H9 (cell line): ENCODE results near the gene AKR1C2. TPM values are rescaled to one million over a fixed set of nuclear protein-coding genes. Genes with fewer than 3 reads are reported as not detected.

Experiments
- DNase-seq: peaks from one replicate; pipeline ENCODE4 v3.0.0-alpha.2; 2017
- H2AFZ ChIP-seq: one replicate; pipeline ENCODE4 v1.6.1; 2013; ENCODE audit warnings: mild to moderate bottlenecking, low read length, control low read depth, moderate library complexity
- H2AK5ac ChIP-seq: 2 replicates; pipeline ENCODE4 v1.6.1; 2013; ENCODE audit warnings: low read length, control low read depth, mixed read lengths; ENCODE audit not compliant: insufficient read length
- H2BK120ac ChIP-seq: one replicate; pipeline ENCODE4 v1.6.1; 2013; ENCODE audit warnings: low read depth, mild to moderate bottlenecking, low read length, control low read depth, inconsistent platforms; ENCODE audit not compliant: poor library complexity, severe bottlenecking
- H2BK12ac ChIP-seq: 2 replicates; pipeline ENCODE4 v1.6.1; 2013; ENCODE audit warnings: low read length, control low read depth, mixed read lengths, low read depth; ENCODE audit not compliant: insufficient read length
- H2BK15ac ChIP-seq: 2 replicates; pipeline ENCODE4 v1.6.1; 2013; ENCODE audit warnings: low read depth, low read length, control low read depth
- H2BK20ac ChIP-seq: one replicate; pipeline ENCODE4 v1.6.1; 2013; ENCODE audit warnings: low read depth, mild to moderate bottlenecking, low read length, control low read depth, inconsistent platforms; ENCODE audit not compliant: poor library complexity, severe bottlenecking
- H2BK5ac ChIP-seq: 2 replicates; pipeline ENCODE4 v1.6.1; 2013; ENCODE audit warnings: low read length, control low read depth, mixed read lengths; ENCODE audit not compliant: insufficient read length
- H3K14ac ChIP-seq: 2 replicates; pipeline ENCODE4 v1.6.1; 2013; ENCODE audit warnings: low read length, control low read depth; ENCODE audit not compliant: insufficient read depth
- H3K18ac ChIP-seq: 2 replicates; pipeline ENCODE4 v1.6.1; 2013; ENCODE audit warnings: low read depth, mild to moderate bottlenecking, mixed read lengths, low read length, control low read depth; ENCODE audit not compliant: insufficient read length
- H3K23ac ChIP-seq: 2 replicates; pipeline ENCODE4 v1.6.1; 2013; ENCODE audit warnings: low read length, control low read depth, mixed read lengths, low read depth; ENCODE audit not compliant: insufficient read length
- H3K23me2 ChIP-seq: 2 replicates; pipeline ENCODE4 v1.6.1; 2013; ENCODE audit warnings: low read depth, mild to moderate bottlenecking, mixed read lengths, low read length, control low read depth; ENCODE audit not compliant: insufficient read length, poor library complexity, severe bottlenecking
- H3K27ac ChIP-seq: 2 replicates; pipeline ENCODE4 v1.5.1; 2013; ENCODE audit warnings: low read length, control low read depth, mixed read lengths, low read depth; ENCODE audit not compliant: insufficient read length
- H3K27me3 ChIP-seq: 2 replicates; pipeline ENCODE4 v1.6.1; 2013; ENCODE audit warnings: low read length, control low read depth, inconsistent platforms; ENCODE audit not compliant: insufficient read depth
- H3K4ac ChIP-seq: 2 replicates; pipeline ENCODE4 v1.6.1; 2013; ENCODE audit warnings: low read depth, mild to moderate bottlenecking, control low read depth, inconsistent platforms, low read length, moderate library complexity
- H3K4me1 ChIP-seq: 2 replicates; pipeline ENCODE4 v1.6.1; 2013; ENCODE audit warnings: low read length, control low read depth, inconsistent platforms; ENCODE audit not compliant: insufficient read depth
- H3K4me2 ChIP-seq: 2 replicates; pipeline ENCODE4 v1.6.1; 2013; ENCODE audit warnings: low read length, control low read depth, mixed read lengths; ENCODE audit not compliant: insufficient read length, insufficient read depth
- H3K56ac ChIP-seq: 2 replicates; pipeline ENCODE4 v1.6.1; 2013; ENCODE audit warnings: low read depth, mild to moderate bottlenecking, mixed read lengths, low read length, control low read depth; ENCODE audit not compliant: insufficient read length
- H3K79me1 ChIP-seq: 2 replicates; pipeline ENCODE4 v1.6.1; 2013; ENCODE audit warnings: low read depth, mild to moderate bottlenecking, moderate library complexity, low read length, control low read depth, inconsistent platforms; ENCODE audit not compliant: insufficient read depth, poor library complexity, severe bottlenecking
- H3K79me2 ChIP-seq: 2 replicates; pipeline ENCODE4 v1.6.1; 2013; ENCODE audit warnings: low read length, control low read depth, inconsistent platforms; ENCODE audit not compliant: insufficient read depth
- H3K9ac ChIP-seq: 2 replicates; pipeline ENCODE4 v1.6.1; 2013; ENCODE audit warnings: low read length, control low read depth, mixed read lengths; ENCODE audit not compliant: insufficient read length; ENCODE audit errors: extremely low read depth
- H3K9me3 ChIP-seq: one replicate; pipeline ENCODE4 v1.6.1; 2013; ENCODE audit warnings: low read depth, low read length, inconsistent platforms; ENCODE audit not compliant: control insufficient read depth
- H3T11ph ChIP-seq: one replicate; pipeline ENCODE4 v1.6.1; 2013; ENCODE audit warnings: mild to moderate bottlenecking, low read length, control low read depth, inconsistent platforms
- H4K20me1 ChIP-seq: one replicate; pipeline ENCODE4 v1.6.1; 2013; ENCODE audit not compliant: control insufficient read depth, insufficient read length, insufficient read depth
- H4K5ac ChIP-seq: 2 replicates; pipeline ENCODE4 v1.6.1; 2013; ENCODE audit warnings: low read depth, mild to moderate bottlenecking, mixed read lengths, low read length, control low read depth; ENCODE audit not compliant: insufficient read length
- H4K8ac ChIP-seq: replicated peaks from 2 replicates; pipeline ENCODE4 v1.6.1; 2013; ENCODE audit warnings: low read length, control low read depth, mixed read lengths, low read depth; ENCODE audit not compliant: insufficient read length
- H4K91ac ChIP-seq: 2 replicates; pipeline ENCODE4 v1.6.1; 2013; ENCODE audit warnings: low read depth, mild to moderate bottlenecking, moderate library complexity, mixed read lengths, low read length, control low read depth; ENCODE audit not compliant: insufficient read length
- H3K27ac Mint-ChIP-seq, 3 experiments: 2 replicates in 2 of 3; 3 replicates in 1 of 3; pipeline ENCODE4 v1.8.0; 2020 to 2021; ENCODE audit warnings: mixed read lengths in 3 of 3, mild to moderate bottlenecking in 1 of 3, moderate library complexity in 1 of 3
- H3K27me3 Mint-ChIP-seq: 2 replicates; pipeline ENCODE4 v1.8.0; 2021; ENCODE audit warnings: low read depth, mild to moderate bottlenecking, moderate library complexity, mixed read lengths
- H3K36me3 Mint-ChIP-seq, 3 experiments: 2 replicates in 2 of 3; 3 replicates in 1 of 3; pipeline ENCODE4 v1.8.0; 2020 to 2021; ENCODE audit warnings: low read depth in 3 of 3, mixed read lengths in 3 of 3; ENCODE audit not compliant: insufficient read depth in 1 of 3
- H3K4me1 Mint-ChIP-seq, 2 experiments: 2 replicates each; pipeline ENCODE4 v1.8.0; 2020; ENCODE audit warnings: mixed read lengths in 2 of 2
- H3K4me3 Mint-ChIP-seq, 2 experiments: 2 replicates in 1 of 2; 3 replicates in 1 of 2; pipeline ENCODE4 v1.8.0; 2020 to 2021; ENCODE audit warnings: mild to moderate bottlenecking in 2 of 2, mixed read lengths in 2 of 2, moderate library complexity in 1 of 2
- H3K9me3 Mint-ChIP-seq, 2 experiments: 2 replicates in 1 of 2; 3 replicates in 1 of 2; pipeline ENCODE4 v1.8.0; 2020; ENCODE audit warnings: mild to moderate bottlenecking in 2 of 2, mixed read lengths in 2 of 2, moderate library complexity in 1 of 2
- CTCF ChIP-seq: fragments of 200-600 bp; sonication (generic); conservative IDR thresholded peaks from 3 replicates; pipeline ENCODE4 v1.8.0; 2021; ENCODE audit warnings: antibody characterized with exemption, mild to moderate bottlenecking
- WGBS: extraction: QIAGEN DNeasy Blood & Tissue Kit; methylation state at CpG from one replicate; pipeline ENCODE4 v1.1.7; 2013; ENCODE audit warnings: missing lambda C conversion rate, low lambda C conversion rate, mixed read lengths; ENCODE audit not compliant: insufficient read length; ENCODE audit errors: extremely low coverage; 5-methylcytosine and 5-hydroxymethylcytosine counted together
- total RNA-seq: library from RNA; stranded (reverse); gene quantifications from 2 replicates; pipeline ENCODE4 v1.2.1, GENCODE V29; 2021

AKR1C2 gene
- total RNA-seq, 1 experiment from 2014 or later, result 0.74 TPM

- Histone ChIP-seq H3K79me1 (no peaks in the 10 kb centered on the region), H2AFZ (no peak overlapping the region), H3K4me1 (no peaks in the 10 kb centered on the region; the same call in 1 of the 2 replicates), H3K23me2 (no peaks in the 10 kb centered on the region), H3K4me2 (no peak overlapping the region), H4K91ac (no peak overlapping the region), H3K18ac (no peak overlapping the region), H3K9me3 (no peaks in the 10 kb centered on the region), H4K20me1 (no peaks in the 10 kb centered on the region), H2BK20ac (no peak overlapping the region), H2BK15ac (no peak overlapping the region), H3K23ac (no peak overlapping the region), H2BK12ac (no peak overlapping the region), H4K8ac (no peak overlapping the region), H4K5ac (no peak overlapping the region), H2BK120ac (no peak overlapping the region), H3K4ac (no peak overlapping the region), H3K14ac (no peak overlapping the region), H3K27me3 (no peaks in the 10 kb centered on the region), H3K79me2 (no peaks in the 10 kb centered on the region), H3K56ac (no peak overlapping the region), H2BK5ac (no peak overlapping the region), H2AK5ac (no peak overlapping the region), H3K27ac (no peak overlapping the region), H3K9ac (no peak overlapping the region), H3T11ph (no peak overlapping the region)
- no CpG with 5 or more reads among the region's 2 CpGs for WGBS
- no peak for DNase-seq
- peaks cover 28 to 58% of the 10 kb centered on the region in 2 experiments for H3K9me3 Mint-ChIP-seq
- no peak for TF ChIP-seq CTCF
- H3K27me3 Mint-ChIP-seq, result no peaks in the 10 kb centered on the region
- no peak overlapping the region for H3K4me3 Mint-ChIP-seq
- H3K36me3 Mint-ChIP-seq, result peaks cover 2 to 10% (median 2%) of the 10 kb centered on the region in 3 experiments; a peak in 5 of 7 replicates
- peaks cover 6 to 9% of the 10 kb centered on the region in 2 experiments for H3K4me1 Mint-ChIP-seq
- no peak overlapping the region for H3K27ac Mint-ChIP-seq
Measured at GRCh38 chr10:5036511-5036910, 32.9 kb upstream of the AKR1C2 start.
